ENCODE measurements around the gene SBF2.

The SBF2 gene

GRCh38 chr11:9757809-9758636 is 536.0 kb downstream of the SBF2 start:
- Histone ChIP-seq H3K9me3 (replicated peaks; ENCODE audit: insufficient read depth, low read length) (no peaks in the 10 kb centered on the region), H3K9me2 (replicated peaks; ENCODE audit: insufficient read depth, low read length) (no peaks in the 10 kb centered on the region), H3K79me2 (ENCODE audit: low read length) (peaks cover 8% of the 10 kb centered on the region; the same call in 1 of the 2 replicates), H2AFZ (ENCODE audit: low read length) (peak overlapping the region; percentile 99), H3K36me3 (replicated peaks; ENCODE audit: insufficient read depth, low read length) (no peaks in the 10 kb centered on the region), H3K4me2 (ENCODE audit: low read depth, low read length) (peak overlapping the region; percentile 99), H3K9ac (ENCODE audit: low read length) (peak overlapping the region; percentile 87), H4K20me1 (ENCODE audit: insufficient read depth, low read length) (no peaks in the 10 kb centered on the region), H3F3A (ENCODE audit: insufficient read depth, low read length) (peaks cover 7% of the 10 kb centered on the region; the same call in 1 of the 2 replicates), H3K27ac (ENCODE audit: low read length) (peak overlapping the region; percentile 45; the same call in 1 of the 2 replicates), H3K4me3 (ENCODE audit: low read length) (peak overlapping the region; percentile 80), H3K27me3 (replicated peaks; ENCODE audit: insufficient read depth, low read length) (no peaks in the 10 kb centered on the region), H3K4me1 (ENCODE audit: low read length) (peaks cover 17% of the 10 kb centered on the region)
- TF ChIP-seq CTCF (IDR thresholded peaks at IDR 0.05; ENCODE audit: low read length) = peak; percentile 51
- no peak for TF ChIP-seq EZH2 (optimal IDR thresholded peaks at IDR 0.05; ENCODE audit: low read depth, low read length)
- peak; percentile 87 for DNase-seq

- no peak overlapping the region for H3K4me3 ChIP-seq (ENCODE audit: low read length)
- H3K9me3 ChIP-seq (replicated peaks; ENCODE audit: insufficient read depth, low read length) = no peaks in the 10 kb centered on the region
- DNase-seq = no peak
- H3K4me2 ChIP-seq (ENCODE audit: low read depth, low read length) = no peak overlapping the region
- peaks cover 17% of the 10 kb centered on the region for H3K4me1 ChIP-seq (ENCODE audit: low read length)
- peaks cover 7% of the 10 kb centered on the region; the same call in 1 of the 2 replicates for H3F3A ChIP-seq (ENCODE audit: insufficient read depth, low read length)
- no peaks in the 10 kb centered on the region for H4K20me1 ChIP-seq (ENCODE audit: insufficient read depth, low read length)
- H3K27me3 ChIP-seq (replicated peaks; ENCODE audit: insufficient read depth, low read length) = no peaks in the 10 kb centered on the region
- no peaks in the 10 kb centered on the region for H3K9me2 ChIP-seq (replicated peaks; ENCODE audit: insufficient read depth, low read length)
- no peaks in the 10 kb centered on the region for H3K36me3 ChIP-seq (replicated peaks; ENCODE audit: insufficient read depth, low read length)
- TF ChIP-seq EZH2phosphoT487 (IDR thresholded peaks at IDR 0.05; ENCODE audit: low read length) = no peak
- no peak for TF ChIP-seq EZH2 (optimal IDR thresholded peaks at IDR 0.05; ENCODE audit: low read depth, low read length)
- no peak for TF ChIP-seq CTCF (IDR thresholded peaks at IDR 0.05; ENCODE audit: low read length)
- H3K27ac ChIP-seq (ENCODE audit: low read length) = no peak overlapping the region
- H3K79me2 ChIP-seq (ENCODE audit: low read length) = peaks cover 8% of the 10 kb centered on the region; the same call in 1 of the 2 replicates
- no peak overlapping the region for H3K9ac ChIP-seq (ENCODE audit: low read length)
- no peak overlapping the region for H2AFZ ChIP-seq (ENCODE audit: low read length)
Measured at GRCh38 chr11:9756878-9757277, 537.1 kb downstream of the SBF2 start.

DNA sequence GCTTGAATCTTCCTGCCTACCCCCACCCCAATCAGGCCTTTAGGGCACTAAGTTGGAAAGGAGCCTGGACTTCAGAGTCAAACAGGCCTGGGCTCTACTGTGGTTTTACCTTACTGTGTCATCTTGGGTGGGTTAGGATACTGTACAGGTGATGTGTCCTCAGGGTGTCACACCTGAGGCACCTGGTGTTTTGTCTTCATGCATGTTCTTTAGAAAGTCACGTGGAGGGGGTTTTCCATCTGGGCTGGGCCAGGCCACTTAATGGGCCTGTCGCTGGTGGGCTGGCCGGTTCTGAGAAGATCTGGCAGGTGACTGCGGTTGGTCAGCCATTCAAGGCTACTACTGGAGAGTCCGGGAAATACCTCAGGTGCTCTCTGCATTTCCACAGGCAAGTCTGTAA is 537.6 kb downstream of the SBF2 start:
- peaks cover 7% of the 10 kb centered on the region; the same call in 1 of the 2 replicates for H3F3A ChIP-seq (ENCODE audit: insufficient read depth, low read length)
- no peaks in the 10 kb centered on the region for H3K27me3 ChIP-seq (replicated peaks; ENCODE audit: insufficient read depth, low read length)
- no peaks in the 10 kb centered on the region for H4K20me1 ChIP-seq (ENCODE audit: insufficient read depth, low read length)
- H3K79me2 ChIP-seq (ENCODE audit: low read length) = peaks cover 8% of the 10 kb centered on the region; the same call in 1 of the 2 replicates
- no peak overlapping the region for H3K4me2 ChIP-seq (ENCODE audit: low read depth, low read length)
- no peaks in the 10 kb centered on the region for H3K36me3 ChIP-seq (replicated peaks; ENCODE audit: insufficient read depth, low read length)
- H3K4me1 ChIP-seq (ENCODE audit: low read length) = peaks cover 17% of the 10 kb centered on the region
- H2AFZ ChIP-seq (ENCODE audit: low read length) = no peak overlapping the region
- H3K9me3 ChIP-seq (replicated peaks; ENCODE audit: insufficient read depth, low read length) = no peaks in the 10 kb centered on the region
- DNase-seq = no peak
- no peak overlapping the region for H3K27ac ChIP-seq (ENCODE audit: low read length)
- H3K9ac ChIP-seq (ENCODE audit: low read length) = no peak overlapping the region
- H3K4me3 ChIP-seq (ENCODE audit: low read length) = no peak overlapping the region
- H3K9me2 ChIP-seq (replicated peaks; ENCODE audit: insufficient read depth, low read length) = no peaks in the 10 kb centered on the region
- TF ChIP-seq CTCF (IDR thresholded peaks at IDR 0.05; ENCODE audit: low read length) (no peak), EZH2 (optimal IDR thresholded peaks at IDR 0.05; ENCODE audit: low read depth, low read length) (no peak), EZH2phosphoT487 (IDR thresholded peaks at IDR 0.05; ENCODE audit: low read length) (no peak)
